HG03196 (cell line): ENCODE data around the gene RWDD1.
"Not testable (repeated sequence)": the region's sequence is repeated elsewhere in the genome, so short reads cannot be mapped to it uniquely, and the experiment has no call there.

Source experiments
- ATAC-seq: cut with Tn5 transposase; IDR thresholded peaks from one replicate; pipeline ENCODE4 v1.9.1; 2021; ENCODE audit not compliant: unreplicated experiment

RWDD1 gene

GRCh38 chr6:116560130-116560529 lies 11.2 kb upstream of the RWDD1 start:
- ATAC-seq: no peak

GRCh38 chr6:116561377-116562018 lies 9.8 kb upstream of the RWDD1 start:
- peak; percentile 53 for ATAC-seq

- ATAC-seq: no peak
Measured at GRCh38 chr6:116562019-116562403, 9.3 kb upstream of the RWDD1 start.

GRCh38 chr6:116562614-116563013 lies 8.7 kb upstream of the RWDD1 start:
- no peak for ATAC-seq

- ATAC-seq: no peak
Measured at GRCh38 chr6:116563830-116564229, 7.5 kb upstream of the RWDD1 start.

GRCh38 chr6:116564311-116564710 lies 7.0 kb upstream of the RWDD1 start:
- no peak for ATAC-seq

GRCh38 chr6:116564921-116565872 lies 6.1 kb upstream of the RWDD1 start:
- no peak for ATAC-seq

GRCh38 chr6:116568111-116568510 lies 3.2 kb upstream of the RWDD1 start:
- ATAC-seq: no peak

GRCh38 chr6:116568821-116569755 lies 2.2 kb upstream of the RWDD1 start:
- no peak for ATAC-seq

- no peak for ATAC-seq
Measured at GRCh38 chr6:116571683-116572000, 338 bp downstream of the RWDD1 start.

- ATAC-seq: no peak
Measured at GRCh38 chr6:116572162-116572561, 858 bp downstream of the RWDD1 start.

- no peak for ATAC-seq
Measured at GRCh38 chr6:116575227-116575626, 3.9 kb downstream of the RWDD1 start.

- ATAC-seq: no peak
Measured at GRCh38 chr6:116577486-116577885, 6.2 kb downstream of the RWDD1 start.

GRCh38 chr6:116578335-116578734 lies 7.0 kb downstream of the RWDD1 start:
- no peak for ATAC-seq

GRCh38 chr6:116579143-116579542 lies 7.8 kb downstream of the RWDD1 start:
- ATAC-seq: no peak

- no peak for ATAC-seq
Measured at GRCh38 chr6:116580198-116580597, 8.9 kb downstream of the RWDD1 start.

GRCh38 chr6:116586276-116586675 lies 15.0 kb downstream of the RWDD1 start:
- ATAC-seq: no peak

GRCh38 chr6:116586738-116587137 lies 15.4 kb downstream of the RWDD1 start:
- ATAC-seq: no peak

- ATAC-seq: no peak
Measured at GRCh38 chr6:116595247-116595646, 23.9 kb downstream of the RWDD1 start.

GRCh38 chr6:116596815-116597214 lies 25.5 kb downstream of the RWDD1 start:
- no peak for ATAC-seq

GRCh38 chr6:116603916-116604315 lies 32.6 kb downstream of the RWDD1 start:
- not testable (repeated sequence) for ATAC-seq
